Heart left ventricle (tissue), 13 donors: Measurements from ENCODE around the gene SPTLC2.

Experiments
- CTCF ChIP-seq, 12 donors: fragments of 200-600 bp; sonication (generic) in 4 of 12; IDR thresholded peaks; one replicate each; pipeline versions ENCODE4 v1.5.0 to v1.8.0; 2018 to 2022; ENCODE audit warnings: antibody characterized with exemption in 12 of 12, mild to moderate bottlenecking in 5 of 12
- POLR2A ChIP-seq, 2 donors: fragments of 450-650 bp; IDR thresholded peaks; one replicate each; pipeline ENCODE4 v1.6.1; 2017; ENCODE audit warnings: antibody characterized with exemption in 2 of 2, mild to moderate bottlenecking in 2 of 2, moderate library complexity in 2 of 2
- donor health status: ischemic (EF 13 %, LVEDD 7.1; RV severe dilation, severe dysfunction).
- donor health status: DM: no; HTN: yes; CAD: no.
- donor health status: DM: no; HTN: no; CAD: no.
- donor health status: ischemic (EF 25% LVEDD 6.9; RV normal size, moderate dysfunction).
- donor health status: ischemic (EF 25% LVEDD 5.7; RV mildly dilated, moderate dysfunction).
- donor health status: ischemic (EF 35%, LVEDD 5.7; RV mildly dilated, moderate dysfunction).
- donor health status: nonischemic (EF 11% LVEDD 7.7; RV severe dilation, severe dysfunction).
- donor health status: DM: yes; HTN: yes; CAD: no.
- donor health status: PGD.
- donor health status: ischemic (EF 29% LVEDD 5.4; RV normal size, mild dysfunction).
- donor health status: nonischemic (EF 23%, LVEDD 6.1; RV moderate dilation, normal function).

DNA sequence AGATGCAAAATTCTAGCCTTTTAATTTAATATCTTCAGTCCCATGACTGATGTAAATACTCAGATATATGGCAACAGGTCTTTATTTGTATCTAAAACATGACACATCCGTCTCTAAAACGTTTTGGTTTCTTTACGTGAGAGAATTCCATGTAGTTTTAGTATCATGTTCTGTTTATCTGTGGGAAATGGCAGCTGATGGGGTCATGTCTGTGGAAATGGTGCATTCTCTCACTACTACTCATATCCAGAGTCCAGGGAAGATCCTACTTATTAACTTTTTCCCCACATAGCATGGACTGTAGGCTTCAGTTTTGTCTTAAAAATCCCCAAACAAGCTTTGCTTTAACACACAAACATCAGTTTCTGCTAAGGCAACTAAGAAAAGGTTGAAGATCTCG is 53.8 kb downstream of the SPTLC2 start:
- TF ChIP-seq CTCF (IDR thresholded peaks at IDR 0.05) (no peak), POLR2A (IDR thresholded peaks at IDR 0.05) (no peak)
